MG63 (cell line): ENCODE data around the gene GABARAPL2. TPM values are rescaled to one million over a fixed set of nuclear protein-coding genes. Genes with fewer than 3 reads are reported as not detected.
A peak's percentile ranks its signal among the peaks of the same experiment; 100 is the strongest.
"Not testable (repeated sequence)": the region's sequence is repeated elsewhere in the genome, so short reads cannot be mapped to it uniquely, and the experiment has no call there.

Experiments
- DNase-seq: peaks from one replicate; pipeline ENCODE4 v3.0.0-alpha.2; 2020
- H3K27me3 ChIP-seq: fragments of 250-450 bp; sonication (Bioruptor Pico); 2 replicates; pipeline ENCODE4 v1.5.1; 2020; ENCODE audit warnings: mild to moderate bottlenecking, moderate library complexity
- H3K36me3 ChIP-seq: fragments of 250-450 bp; sonication (Bioruptor Pico); 2 replicates; pipeline ENCODE4 v1.5.1; 2020; ENCODE audit warnings: mild to moderate bottlenecking, moderate library complexity
- H3K4me3 ChIP-seq: fragments of 250-450 bp; sonication (Bioruptor Pico); 2 replicates; pipeline ENCODE4 v1.5.1; 2020; ENCODE audit warnings: mild to moderate bottlenecking, moderate library complexity
- H3K9me3 ChIP-seq: fragments of 250-450 bp; sonication (Bioruptor Pico); 2 replicates; pipeline ENCODE4 v1.5.1; 2020; ENCODE audit warnings: mild to moderate bottlenecking, moderate library complexity
- total RNA-seq: library from RNA; depleted of rRNA; stranded (reverse); fragments of >200 nt; shearing (Covaris generic); gene quantifications from 2 replicates; pipeline ENCODE4 v1.2.3, GENCODE V29; 2014; ENCODE audit warnings: low replicate concordance; rRNA removed

The GABARAPL2 gene
- total RNA-seq = 17.3 and 70.4 TPM in 2 replicates

GRCh38 chr16:75566040-75566757, at the start of gene GABARAPL2:
Gene GABARAPL2 (plus strand): TSS chr16:75566379. CDS start chr16:75566487, 108 bp downstream.
- no peaks in the 10 kb centered on the region; the same call in 1 of the 2 replicates for H3K27me3 ChIP-seq
- H3K4me3 ChIP-seq = peak within 1 kb of the TSS; percentile 72
- peaks cover 10% of the 10 kb centered on the region for H3K36me3 ChIP-seq
- H3K9me3 ChIP-seq = no peaks in the 10 kb centered on the region
- DNase-seq = peak; percentile 61

GRCh38 chr16:75519175-75519574, 47.0 kb upstream of the GABARAPL2 start:
- Histone ChIP-seq H3K36me3 (no peaks in the 10 kb centered on the region), H3K9me3 (no peaks in the 10 kb centered on the region), H3K27me3 (no peaks in the 10 kb centered on the region), H3K4me3 (no peak overlapping the region)
- DNase-seq = no peak

GRCh38 chr16:75526032-75526790, 40.0 kb upstream of the GABARAPL2 start:
- H3K36me3 ChIP-seq = no peaks in the 10 kb centered on the region
- H3K27me3 ChIP-seq = no peaks in the 10 kb centered on the region
- no peaks in the 10 kb centered on the region for H3K9me3 ChIP-seq
- no peak overlapping the region for H3K4me3 ChIP-seq
- no peak for DNase-seq

GRCh38 chr16:75527825-75528299, 38.3 kb upstream of the GABARAPL2 start:
- Histone ChIP-seq H3K4me3 (no peak overlapping the region), H3K9me3 (no peaks in the 10 kb centered on the region), H3K27me3 (no peaks in the 10 kb centered on the region), H3K36me3 (no peaks in the 10 kb centered on the region)
- DNase-seq = peak; percentile 23

- Histone ChIP-seq H3K9me3 (no peaks in the 10 kb centered on the region), H3K27me3 (no peaks in the 10 kb centered on the region), H3K36me3 (no peaks in the 10 kb centered on the region), H3K4me3 (no peak overlapping the region)
- DNase-seq = no peak
These were observed 36.9 kb upstream of the GABARAPL2 start for GRCh38 chr16:75529056-75529905.

- Histone ChIP-seq H3K36me3 (no peaks in the 10 kb centered on the region), H3K27me3 (no peaks in the 10 kb centered on the region), H3K4me3 (no peak overlapping the region), H3K9me3 (no peaks in the 10 kb centered on the region)
- DNase-seq = no peak
These were observed 36.2 kb upstream of the GABARAPL2 start for GRCh38 chr16:75529959-75530358.

GRCh38 chr16:75532142-75532765, 33.9 kb upstream of the GABARAPL2 start:
- H3K36me3 ChIP-seq = no peaks in the 10 kb centered on the region
- no peaks in the 10 kb centered on the region for H3K9me3 ChIP-seq
- DNase-seq = no peak
- H3K27me3 ChIP-seq = no peaks in the 10 kb centered on the region
- no peak overlapping the region for H3K4me3 ChIP-seq

- Histone ChIP-seq H3K27me3 (no peaks in the 10 kb centered on the region), H3K4me3 (no peak overlapping the region), H3K9me3 (no peaks in the 10 kb centered on the region), H3K36me3 (no peaks in the 10 kb centered on the region)
- DNase-seq = no peak
These were observed 33.4 kb upstream of the GABARAPL2 start for GRCh38 chr16:75532791-75533190.

GRCh38 chr16:75534560-75535205, 31.5 kb upstream of the GABARAPL2 start:
- H3K4me3 ChIP-seq = no peak overlapping the region
- no peaks in the 10 kb centered on the region for H3K27me3 ChIP-seq
- no peaks in the 10 kb centered on the region for H3K9me3 ChIP-seq
- no peak for DNase-seq
- H3K36me3 ChIP-seq = no peaks in the 10 kb centered on the region

GRCh38 chr16:75535211-75535843, 30.9 kb upstream of the GABARAPL2 start:
- Histone ChIP-seq H3K4me3 (no peak overlapping the region), H3K36me3 (no peaks in the 10 kb centered on the region), H3K27me3 (no peaks in the 10 kb centered on the region), H3K9me3 (no peaks in the 10 kb centered on the region)
- DNase-seq = no peak

GRCh38 chr16:75535901-75536300, 30.3 kb upstream of the GABARAPL2 start, which contains the start of gene CHST5:
Gene CHST5 (minus strand): TSS chr16:75536108. CDS start chr16:75530384, 5,724 bp downstream.
- Histone ChIP-seq H3K27me3 (no peaks in the 10 kb centered on the region), H3K9me3 (no peaks in the 10 kb centered on the region), H3K36me3 (no peaks in the 10 kb centered on the region), H3K4me3 (no peak within 1 kb of the TSS)
- DNase-seq = no peak

GRCh38 chr16:75537776-75538175, 28.4 kb upstream of the GABARAPL2 start:
- Histone ChIP-seq H3K27me3 (no peaks in the 10 kb centered on the region), H3K4me3 (no peak overlapping the region), H3K9me3 (no peaks in the 10 kb centered on the region), H3K36me3 (no peaks in the 10 kb centered on the region)
- no peak for DNase-seq

- not testable (repeated sequence) for H3K9me3 ChIP-seq
These were observed 27.2 kb upstream of the GABARAPL2 start for GRCh38 chr16:75538882-75539565.

GRCh38 chr16:75541236-75541635, 24.9 kb upstream of the GABARAPL2 start:
- Histone ChIP-seq H3K36me3 (no peaks in the 10 kb centered on the region), H3K9me3 (no peaks in the 10 kb centered on the region), H3K27me3 (no peaks in the 10 kb centered on the region), H3K4me3 (no peak overlapping the region)
- DNase-seq = no peak

More at GRCh38 chr16:75538882-75539565, 27.2 kb upstream of the GABARAPL2 start:
- not testable (repeated sequence) for H3K4me3 ChIP-seq, H3K27me3 ChIP-seq, H3K36me3 ChIP-seq, DNase-seq

- not testable (repeated sequence) for H3K4me3 ChIP-seq, H3K36me3 ChIP-seq, DNase-seq, H3K27me3 ChIP-seq, H3K9me3 ChIP-seq
These were observed 23.7 kb upstream of the GABARAPL2 start for GRCh38 chr16:75542462-75542861.
